AG04450 (cell line): ENCODE measurements around the gene PALM. TPM values are rescaled to one million over a fixed set of nuclear protein-coding genes. Genes with fewer than 3 reads are reported as not detected.
"Not testable (repeated sequence)": the region's sequence is repeated elsewhere in the genome, so short reads cannot be mapped to it uniquely, and the experiment has no call there.

Experiments
- CTCF ChIA-PET: fragments of 300-600, 350-600 bp; formaldehyde crosslinking; extraction: SDS; loops from one replicate; lab custom pipeline; 2022; ENCODE audit warnings: antibody characterized with exemption, inconsistent platforms; lab: Charles Lee
- POLR2A ChIA-PET: fragments of 350-600 bp; formaldehyde crosslinking; extraction: SDS; loops from one replicate; lab custom pipeline; 2021; ENCODE audit warnings: antibody characterized with exemption, inconsistent platforms; lab: Yijun Ruan, JAX
- DNase-seq: peaks from one replicate; pipeline ENCODE4 v3.0.0-alpha.2; 2011; ENCODE audit warnings: low read depth, low spot score
- H3K27ac ChIP-seq: one replicate; pipeline ENCODE4 v1.5.1; 2012; ENCODE audit warnings: low read depth, low read length, control low read depth
- H3K27me3 ChIP-seq: one replicate; pipeline ENCODE4 v1.6.0; 2012; ENCODE audit warnings: low read length; ENCODE audit not compliant: control insufficient read depth, insufficient read depth
- H3K4me3 ChIP-seq: 2 replicates; pipeline ENCODE4 v1.5.1; 2011; ENCODE audit warnings: mild to moderate bottlenecking, low read depth, low read length, control low read depth
- H3K9me3 ChIP-seq: 2 replicates; pipeline ENCODE4 v1.5.1; 2012; ENCODE audit warnings: low read length; ENCODE audit not compliant: control insufficient read depth, insufficient read depth
- polyA plus RNA-seq: library from polyadenylated mRNA; depleted of rRNA; stranded (reverse); fragments of >200 nt; gene quantifications from 2 replicates; pipeline ENCODE4 v1.2.3, GENCODE V29; 2011
- TF ChIP-seq, protein P1 (sequence below): IDR thresholded peaks from 2 replicates; pipeline ENCODE4 v1.5.1; 2011; ENCODE audit warnings: low read depth, low read length, control low read depth, inconsistent platforms

PALM gene
- polyA plus RNA-seq, 1 experiment = 1.8 TPM

DNA sequence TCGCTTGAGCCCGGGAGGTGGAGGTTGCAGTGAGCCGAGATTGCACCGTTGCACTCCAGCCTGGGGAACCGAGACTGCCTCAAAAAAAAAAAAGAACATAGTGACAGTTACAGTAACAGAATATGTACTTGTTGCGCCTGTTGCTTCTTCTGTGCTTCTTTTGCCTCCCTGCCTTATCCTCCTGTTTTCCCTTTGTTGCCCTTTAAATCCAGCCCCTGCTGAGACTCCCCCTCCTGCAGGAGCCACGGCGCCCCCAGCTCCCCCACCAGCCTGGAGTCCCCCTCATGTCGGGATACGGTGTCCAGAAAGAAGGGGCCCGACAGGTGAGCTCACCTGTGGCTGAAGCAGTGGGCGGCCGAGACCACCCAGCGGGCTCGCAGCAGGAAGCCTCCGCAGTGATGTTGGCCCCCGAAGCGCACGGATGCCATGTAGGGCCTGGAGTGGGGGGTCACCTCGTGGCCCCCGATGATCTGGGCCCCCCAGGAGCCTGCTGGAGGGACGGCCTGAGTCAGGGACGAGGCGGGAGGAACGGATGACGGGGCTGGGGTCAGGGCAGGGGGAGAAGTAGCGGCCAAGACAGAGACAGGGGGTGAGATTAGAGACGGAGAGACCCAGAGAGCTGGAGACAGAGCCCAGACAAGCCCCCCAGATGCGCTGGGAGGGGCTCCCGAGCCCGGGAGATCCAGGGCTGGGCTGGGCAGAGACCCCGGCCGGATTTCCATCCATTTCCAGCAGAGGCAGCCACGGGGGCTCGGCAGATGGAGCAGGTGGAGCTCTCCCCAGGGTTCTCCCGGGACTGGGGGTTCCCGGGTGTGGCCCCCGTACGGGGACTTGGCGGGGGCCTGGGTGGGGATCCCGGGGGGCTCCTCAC is 14.0 kb upstream of the PALM start:
- Histone ChIP-seq H3K4me3 (no peak overlapping the region), H3K27ac (no peak overlapping the region), H3K9me3 (no peaks in the 10 kb centered on the region; the same call in 1 of the 2 replicates), H3K27me3 (peaks cover 5% of the 10 kb centered on the region)
- CTCF ChIA-PET = no interaction called here
- no peak for DNase-seq
- TF ChIP-seq, protein P1, sequence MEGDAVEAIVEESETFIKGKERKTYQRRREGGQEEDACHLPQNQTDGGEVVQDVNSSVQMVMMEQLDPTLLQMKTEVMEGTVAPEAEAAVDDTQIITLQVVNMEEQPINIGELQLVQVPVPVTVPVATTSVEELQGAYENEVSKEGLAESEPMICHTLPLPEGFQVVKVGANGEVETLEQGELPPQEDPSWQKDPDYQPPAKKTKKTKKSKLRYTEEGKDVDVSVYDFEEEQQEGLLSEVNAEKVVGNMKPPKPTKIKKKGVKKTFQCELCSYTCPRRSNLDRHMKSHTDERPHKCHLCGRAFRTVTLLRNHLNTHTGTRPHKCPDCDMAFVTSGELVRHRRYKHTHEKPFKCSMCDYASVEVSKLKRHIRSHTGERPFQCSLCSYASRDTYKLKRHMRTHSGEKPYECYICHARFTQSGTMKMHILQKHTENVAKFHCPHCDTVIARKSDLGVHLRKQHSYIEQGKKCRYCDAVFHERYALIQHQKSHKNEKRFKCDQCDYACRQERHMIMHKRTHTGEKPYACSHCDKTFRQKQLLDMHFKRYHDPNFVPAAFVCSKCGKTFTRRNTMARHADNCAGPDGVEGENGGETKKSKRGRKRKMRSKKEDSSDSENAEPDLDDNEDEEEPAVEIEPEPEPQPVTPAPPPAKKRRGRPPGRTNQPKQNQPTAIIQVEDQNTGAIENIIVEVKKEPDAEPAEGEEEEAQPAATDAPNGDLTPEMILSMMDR = no peak
- POLR2A ChIA-PET = no interaction called here

- ChIA-PET CTCF (no interaction called here), POLR2A (no interaction called here)
- TF ChIP-seq, protein P1 = no peak
- no peak for DNase-seq
- no peak within 1 kb of the TSS for H3K27ac ChIP-seq
- no peak within 1 kb of the TSS for H3K4me3 ChIP-seq
- no peaks in the 10 kb centered on the region; the same call in 1 of the 2 replicates for H3K9me3 ChIP-seq
- H3K27me3 ChIP-seq = peaks cover 5% of the 10 kb centered on the region
These were observed 13.3 kb upstream of the PALM start, which contains the start of gene PRSS57 for GRCh38 chr19:695352-695949. PRSS57 (minus strand) TSS chr19:695452; CDS start chr19:695430, 22 bp downstream.

DNA sequence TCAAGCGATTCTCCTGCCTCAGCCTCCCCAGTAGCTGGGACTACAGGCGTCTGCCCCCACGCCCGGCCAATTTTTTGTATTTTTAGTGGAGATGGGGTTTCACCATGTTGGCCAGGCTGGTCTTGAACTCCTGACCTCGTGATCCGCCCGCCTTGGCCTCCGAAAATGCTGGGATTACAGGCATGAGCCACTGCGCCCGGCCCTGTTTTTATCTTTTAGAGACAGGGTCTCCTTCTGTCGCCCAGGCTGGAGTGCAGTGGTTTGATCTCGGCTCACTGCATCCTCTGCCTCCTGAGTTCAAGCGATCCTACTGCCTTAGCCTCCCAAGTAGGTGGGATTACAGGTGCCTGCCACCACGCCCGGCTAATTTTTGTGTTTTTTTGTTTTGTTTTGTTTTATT is 10.2 kb upstream of the PALM start:
- H3K27me3 ChIP-seq, H3K9me3 ChIP-seq, POLR2A ChIA-PET, CTCF ChIA-PET, H3K4me3 ChIP-seq, H3K27ac ChIP-seq, DNase-seq: not testable (repeated sequence)

DNA sequence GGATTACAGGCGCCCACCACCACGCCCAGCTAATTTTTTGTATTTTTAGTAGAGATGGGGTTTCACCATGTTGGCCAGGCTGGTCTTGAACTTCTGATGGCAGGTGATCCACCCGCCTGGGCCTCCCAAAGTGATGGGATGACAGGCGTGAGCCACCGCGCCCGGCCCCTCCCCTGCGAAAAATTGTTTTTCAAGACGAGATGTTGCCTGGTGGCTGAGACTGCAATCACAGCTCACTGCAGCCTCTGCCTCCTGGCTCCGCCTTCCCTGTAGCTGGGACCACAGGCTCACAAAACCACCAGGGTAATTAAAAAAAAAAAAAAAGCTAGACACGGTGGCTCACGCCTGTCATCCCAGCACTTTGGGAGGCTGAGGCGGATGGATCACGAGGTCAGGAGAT is 8.8 kb upstream of the PALM start:
- ChIA-PET CTCF (interaction anchor here (1.0 kb wide), 1 partner anchor 8 kb away, joined by 3 read pairs; no protein-coding TSS in a partner anchor), POLR2A (interaction anchor here (0.6 kb wide), 1 partner anchor 148 kb away, joined by 3 read pairs; no protein-coding TSS in a partner anchor)
- not testable (repeated sequence) for H3K4me3 ChIP-seq, DNase-seq, H3K9me3 ChIP-seq, H3K27me3 ChIP-seq, H3K27ac ChIP-seq

GRCh38 chr19:702847-703246 is 5.9 kb upstream of the PALM start:
- H3K4me3 ChIP-seq, DNase-seq, CTCF ChIA-PET, H3K27me3 ChIP-seq, POLR2A ChIA-PET, H3K27ac ChIP-seq: not testable (repeated sequence)
- H3K9me3 ChIP-seq = peaks cover 10% of the 10 kb centered on the region

GRCh38 chr19:703329-703650 is 5.4 kb upstream of the PALM start:
- TF ChIP-seq, protein P1 = no peak
- Histone ChIP-seq H3K4me3 (no peak overlapping the region), H3K9me3 (peaks cover 15% of the 10 kb centered on the region), H3K27me3 (peaks cover 6% of the 10 kb centered on the region), H3K27ac (no peak overlapping the region)
- no peak for DNase-seq
- ChIA-PET POLR2A (no interaction called here), CTCF (interaction anchor here (0.6 kb wide), 1 partner anchor 24 kb away, joined by 4 read pairs; no protein-coding TSS in a partner anchor)
